Measurements from ENCODE around the gene DLX2. TPM values are rescaled to one million over a fixed set of nuclear protein-coding genes. Genes with fewer than 3 reads are reported as not detected.

Gene DLX2
- total and polyA plus RNA-seq, 10 of the 15 experiments (the other 5 are each of a cell fraction or from before 2014, with no cell fraction given) = 0.03 TPM; not detected in 9

DNA sequence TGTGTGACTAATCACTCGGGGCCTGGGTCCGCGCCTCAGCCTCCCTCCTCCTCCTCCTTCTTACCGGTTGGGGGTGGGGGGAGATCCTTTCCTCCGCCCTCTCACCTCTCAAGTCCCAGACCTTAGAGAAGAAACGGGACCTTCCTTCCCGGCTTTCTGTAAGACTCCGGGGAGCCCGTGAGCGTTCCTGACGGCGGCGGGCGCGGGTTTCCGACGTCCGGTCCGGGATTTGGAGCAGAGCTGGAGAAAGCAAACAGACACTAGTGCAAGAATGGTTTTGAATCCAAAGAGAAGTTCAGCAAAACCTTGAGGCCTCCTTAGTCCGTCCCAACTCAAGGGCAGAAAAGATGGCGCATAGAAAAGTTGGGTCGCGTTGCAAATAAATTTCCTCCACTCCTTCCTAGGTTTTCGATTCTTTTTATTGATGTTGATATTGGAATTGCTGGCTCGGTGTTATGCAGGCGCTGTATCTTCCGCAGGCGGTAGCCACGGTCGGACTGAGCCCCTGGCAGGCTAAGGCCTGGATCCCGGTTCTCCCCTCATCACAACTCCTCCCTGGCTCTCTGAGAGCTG lies 15.4 kb downstream of the DLX2 start:
- H3K36me3 ChIP-seq (ENCODE audit: control insufficient read depth in 2 of 2, insufficient read depth in 2 of 2, low read length in 1 of 2) = no peaks in the 10 kb centered on the region
- peak overlapping the region; percentile 74; the same call in 1 of the 2 replicates for H3K4me2 ChIP-seq (ENCODE audit: control insufficient read depth, insufficient read depth)
- H2AFZ ChIP-seq (ENCODE audit: control insufficient read depth, low read depth, low read length) = no peak overlapping the region
- POLR2A ChIA-PET = no interaction called here
- WGBS (ENCODE audit: insufficient coverage, insufficient replicate concordance, low lambda C conversion rate, missing lambda C conversion rate) = 56% methylated on average over 31 of the region's 31 CpGs
- no peaks in the 10 kb centered on the region; the same call in 2 of the 3 replicates for H3K9me3 ChIP-seq (replicated peaks; ENCODE audit: control insufficient read depth, insufficient read depth, low read length)
- intact Hi-C loops (cut with micrococcal nuclease; ENCODE audit: unreplicated experiment) = loop anchor here (5.0 kb wide), 1 partner anchor 90 kb away; the partner anchor contains the start of gene METAP1D
- DNase-seq (ENCODE audit: low read depth, low spot score) (no peak), ATAC-seq (no peak), FAIRE-seq (no peak)
- RAD21 ChIA-PET (ENCODE audit: unreplicated experiment) = no interaction called here
- BruUV-seq (replicated peaks) = no TSS peak
- no peak overlapping the region for H3K27ac ChIP-seq (ENCODE audit: control insufficient read depth, insufficient read depth)
- CTCF ChIA-PET = no interaction called here
- no peaks in the 10 kb centered on the region for H3K79me2 ChIP-seq (ENCODE audit: control insufficient read depth, insufficient read depth, low read length)
- SMC1A ChIA-PET (ENCODE audit: uncharacterized antibody, unreplicated experiment) = interaction anchor here (0.6 to 0.7 kb wide), 2 partner anchors 291 to 383 kb away, joined by 3 read pairs; no protein-coding TSS in a partner anchor
- peaks cover 17% of the 10 kb centered on the region for H3K4me1 ChIP-seq (ENCODE audit: control insufficient read depth, insufficient read depth, low read length)
- H3K9ac ChIP-seq (ENCODE audit: control insufficient read depth, insufficient read depth, low read length) = no peak overlapping the region
- in situ Hi-C loops (cut with MboI) = no loop called here
- H3K27me3 ChIP-seq (replicated peaks in 1 of 2; ENCODE audit: control insufficient read depth in 2 of 2, insufficient read depth in 2 of 2, low read length in 1 of 2) = peaks cover 37 to 71% of the 10 kb centered on the region in 2 experiments
- no peak overlapping the region for H3K4me3 ChIP-seq
- H4K20me1 ChIP-seq (ENCODE audit: control insufficient read depth, insufficient read depth) = peaks cover 10% of the 10 kb centered on the region
- no peak for TF ChIP-seq WRNIP1 (IDR thresholded peaks at IDR 0.05; ENCODE audit: borderline replicate concordance, low read depth, low read length)
- TF ChIP-seq, protein P1, sequence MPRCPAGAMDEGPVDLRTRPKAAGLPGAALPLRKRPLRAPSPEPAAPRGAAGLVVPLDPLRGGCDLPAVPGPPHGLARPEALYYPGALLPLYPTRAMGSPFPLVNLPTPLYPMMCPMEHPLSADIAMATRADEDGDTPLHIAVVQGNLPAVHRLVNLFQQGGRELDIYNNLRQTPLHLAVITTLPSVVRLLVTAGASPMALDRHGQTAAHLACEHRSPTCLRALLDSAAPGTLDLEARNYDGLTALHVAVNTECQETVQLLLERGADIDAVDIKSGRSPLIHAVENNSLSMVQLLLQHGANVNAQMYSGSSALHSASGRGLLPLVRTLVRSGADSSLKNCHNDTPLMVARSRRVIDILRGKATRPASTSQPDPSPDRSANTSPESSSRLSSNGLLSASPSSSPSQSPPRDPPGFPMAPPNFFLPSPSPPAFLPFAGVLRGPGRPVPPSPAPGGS (IDR thresholded peaks at IDR 0.05; ENCODE audit: borderline replicate concordance, insufficient read depth, low read depth, low read length, poor library complexity, severe bottlenecking) = no peak
- TF ChIP-seq, protein P2, sequence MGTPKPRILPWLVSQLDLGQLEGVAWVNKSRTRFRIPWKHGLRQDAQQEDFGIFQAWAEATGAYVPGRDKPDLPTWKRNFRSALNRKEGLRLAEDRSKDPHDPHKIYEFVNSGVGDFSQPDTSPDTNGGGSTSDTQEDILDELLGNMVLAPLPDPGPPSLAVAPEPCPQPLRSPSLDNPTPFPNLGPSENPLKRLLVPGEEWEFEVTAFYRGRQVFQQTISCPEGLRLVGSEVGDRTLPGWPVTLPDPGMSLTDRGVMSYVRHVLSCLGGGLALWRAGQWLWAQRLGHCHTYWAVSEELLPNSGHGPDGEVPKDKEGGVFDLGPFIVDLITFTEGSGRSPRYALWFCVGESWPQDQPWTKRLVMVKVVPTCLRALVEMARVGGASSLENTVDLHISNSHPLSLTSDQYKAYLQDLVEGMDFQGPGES (IDR thresholded peaks at IDR 0.05) = no peak
- no peak for TF ChIP-seq BMI1 (IDR thresholded peaks at IDR 0.05; ENCODE audit: borderline replicate concordance)
- no peak for TF ChIP-seq FOS (IDR thresholded peaks at IDR 0.05; ENCODE audit: borderline replicate concordance, extremely low read depth, insufficient read length)
- no peak for TF ChIP-seq RB1 (IDR thresholded peaks at IDR 0.05; ENCODE audit: borderline replicate concordance)
- TF ChIP-seq, protein P3, sequence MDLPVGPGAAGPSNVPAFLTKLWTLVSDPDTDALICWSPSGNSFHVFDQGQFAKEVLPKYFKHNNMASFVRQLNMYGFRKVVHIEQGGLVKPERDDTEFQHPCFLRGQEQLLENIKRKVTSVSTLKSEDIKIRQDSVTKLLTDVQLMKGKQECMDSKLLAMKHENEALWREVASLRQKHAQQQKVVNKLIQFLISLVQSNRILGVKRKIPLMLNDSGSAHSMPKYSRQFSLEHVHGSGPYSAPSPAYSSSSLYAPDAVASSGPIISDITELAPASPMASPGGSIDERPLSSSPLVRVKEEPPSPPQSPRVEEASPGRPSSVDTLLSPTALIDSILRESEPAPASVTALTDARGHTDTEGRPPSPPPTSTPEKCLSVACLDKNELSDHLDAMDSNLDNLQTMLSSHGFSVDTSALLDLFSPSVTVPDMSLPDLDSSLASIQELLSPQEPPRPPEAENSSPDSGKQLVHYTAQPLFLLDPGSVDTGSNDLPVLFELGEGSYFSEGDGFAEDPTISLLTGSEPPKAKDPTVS (IDR thresholded peaks at IDR 0.05; ENCODE audit: low read depth, low read length) = no peak
- no peak for TF ChIP-seq SPI1 (IDR thresholded peaks at IDR 0.05; ENCODE audit: borderline replicate concordance, insufficient read depth, low read depth, low read length)
- no peak for TF ChIP-seq SRF (IDR thresholded peaks at IDR 0.05; ENCODE audit: low read depth in 2 of 2, low read length in 2 of 2)
- TF ChIP-seq ZZZ3 (IDR thresholded peaks at IDR 0.05; ENCODE audit: control insufficient read depth, insufficient read length, low read depth) = no peak
- no peak for TF ChIP-seq MYC (IDR thresholded peaks at IDR 0.05; ENCODE audit: insufficient read depth, insufficient read length, insufficient replicate concordance, low read length, severe bottlenecking)
- no peak for TF ChIP-seq RAD51 (IDR thresholded peaks at IDR 0.05)
- TF ChIP-seq, protein P4, sequence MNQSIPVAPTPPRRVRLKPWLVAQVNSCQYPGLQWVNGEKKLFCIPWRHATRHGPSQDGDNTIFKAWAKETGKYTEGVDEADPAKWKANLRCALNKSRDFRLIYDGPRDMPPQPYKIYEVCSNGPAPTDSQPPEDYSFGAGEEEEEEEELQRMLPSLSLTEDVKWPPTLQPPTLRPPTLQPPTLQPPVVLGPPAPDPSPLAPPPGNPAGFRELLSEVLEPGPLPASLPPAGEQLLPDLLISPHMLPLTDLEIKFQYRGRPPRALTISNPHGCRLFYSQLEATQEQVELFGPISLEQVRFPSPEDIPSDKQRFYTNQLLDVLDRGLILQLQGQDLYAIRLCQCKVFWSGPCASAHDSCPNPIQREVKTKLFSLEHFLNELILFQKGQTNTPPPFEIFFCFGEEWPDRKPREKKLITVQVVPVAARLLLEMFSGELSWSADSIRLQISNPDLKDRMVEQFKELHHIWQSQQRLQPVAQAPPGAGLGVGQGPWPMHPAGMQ (IDR thresholded peaks at IDR 0.05; ENCODE audit: borderline replicate concordance) = no peak
- TF ChIP-seq KDM1A (IDR thresholded peaks at IDR 0.05; ENCODE audit: borderline replicate concordance) = no peak
- TF ChIP-seq NR2C1 (IDR thresholded peaks at IDR 0.05) = no peak
- no peak for TF ChIP-seq RAD21 (IDR thresholded peaks at IDR 0.05; ENCODE audit: insufficient read depth, low read depth, low read length)
